GM18909 (cell line): ENCODE results near the gene TRAF7.
"Not testable (repeated sequence)": the region's sequence is repeated elsewhere in the genome, so short reads cannot be mapped to it uniquely, and the experiment has no call there.

ENCODE experiments used
- ATAC-seq: cut with Tn5 transposase; IDR thresholded peaks from one replicate; pipeline ENCODE4 v1.9.1; 2021; ENCODE audit warnings: mild to moderate bottlenecking; ENCODE audit not compliant: unreplicated experiment, poor library complexity

The TRAF7 gene

GRCh38 chr16:2121853-2122252, 33.7 kb upstream of the TRAF7 start:
- no peak for ATAC-seq

DNA sequence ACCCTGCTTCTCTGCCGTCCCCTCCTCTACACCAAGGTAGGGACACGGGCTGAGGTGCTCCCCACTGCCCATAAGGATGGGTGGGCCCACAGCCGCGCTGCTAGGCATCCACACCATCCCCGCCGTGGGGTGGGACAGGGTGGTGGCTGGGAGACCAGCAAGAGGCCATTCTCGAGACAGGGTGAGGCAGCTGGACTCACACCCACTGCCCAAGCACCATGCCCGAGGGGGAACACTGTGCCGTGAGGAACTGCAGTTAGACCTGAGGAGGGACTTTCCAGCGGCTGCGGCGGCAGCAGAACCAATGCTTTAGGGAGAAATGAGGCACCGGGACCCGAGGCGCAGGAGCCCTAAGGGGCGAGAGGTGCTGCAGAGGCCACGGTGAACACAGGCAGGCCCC, 33.2 kb upstream of the TRAF7 start:
- no peak for ATAC-seq

- ATAC-seq = not testable (repeated sequence)
Measured at GRCh38 chr16:2122934-2123683, 32.5 kb upstream of the TRAF7 start.

DNA sequence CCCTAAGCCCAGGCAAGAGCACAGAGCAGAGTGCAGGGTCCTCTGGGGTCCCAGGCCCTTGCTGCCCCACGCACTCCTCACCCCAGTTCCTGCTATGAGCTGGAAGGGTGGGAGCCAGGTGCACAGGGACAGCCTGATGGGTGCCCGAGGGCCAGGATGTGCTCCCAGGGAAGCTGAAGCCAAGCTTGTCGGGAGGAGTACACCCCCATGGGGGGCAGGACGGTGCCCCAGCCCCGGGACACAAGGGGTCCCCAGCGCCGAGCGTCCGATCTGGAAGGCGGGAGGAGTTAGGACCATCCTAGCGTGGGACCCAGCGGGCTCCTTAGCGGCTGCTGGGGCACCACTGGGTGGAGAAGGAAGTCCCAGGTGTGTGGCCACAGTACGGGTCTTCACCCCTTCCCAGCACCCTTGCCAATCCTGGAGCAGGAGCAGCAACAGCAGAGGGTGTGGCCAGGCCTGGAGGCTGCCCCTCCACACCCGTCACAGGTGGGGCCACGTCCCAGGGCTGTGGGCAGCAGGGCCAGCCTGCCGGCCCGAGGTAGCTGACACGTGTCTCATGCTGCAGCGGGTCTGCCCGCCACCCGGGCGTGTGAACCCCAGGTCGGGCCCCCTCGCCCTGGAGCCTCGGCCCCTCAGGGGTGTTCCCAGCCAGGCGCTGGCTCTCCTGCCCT, 31.7 kb upstream of the TRAF7 start:
- not testable (repeated sequence) for ATAC-seq

DNA sequence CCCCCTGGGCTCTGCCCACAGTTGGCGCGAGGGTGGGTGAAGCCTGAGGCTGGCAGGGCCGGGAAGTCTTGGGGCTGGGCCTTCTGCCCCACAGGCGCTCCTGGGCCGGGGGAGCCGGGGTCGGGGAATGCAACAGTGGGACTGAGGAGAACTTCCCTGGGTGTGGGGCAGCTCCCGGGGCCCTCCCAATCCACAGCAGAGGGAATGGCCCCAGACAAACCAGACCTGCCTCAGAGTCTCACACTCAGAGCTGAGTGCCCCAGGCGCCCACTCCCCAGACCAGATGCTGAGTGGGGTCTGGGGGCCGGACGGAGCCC, 31.2 kb upstream of the TRAF7 start:
- ATAC-seq = not testable (repeated sequence)

DNA sequence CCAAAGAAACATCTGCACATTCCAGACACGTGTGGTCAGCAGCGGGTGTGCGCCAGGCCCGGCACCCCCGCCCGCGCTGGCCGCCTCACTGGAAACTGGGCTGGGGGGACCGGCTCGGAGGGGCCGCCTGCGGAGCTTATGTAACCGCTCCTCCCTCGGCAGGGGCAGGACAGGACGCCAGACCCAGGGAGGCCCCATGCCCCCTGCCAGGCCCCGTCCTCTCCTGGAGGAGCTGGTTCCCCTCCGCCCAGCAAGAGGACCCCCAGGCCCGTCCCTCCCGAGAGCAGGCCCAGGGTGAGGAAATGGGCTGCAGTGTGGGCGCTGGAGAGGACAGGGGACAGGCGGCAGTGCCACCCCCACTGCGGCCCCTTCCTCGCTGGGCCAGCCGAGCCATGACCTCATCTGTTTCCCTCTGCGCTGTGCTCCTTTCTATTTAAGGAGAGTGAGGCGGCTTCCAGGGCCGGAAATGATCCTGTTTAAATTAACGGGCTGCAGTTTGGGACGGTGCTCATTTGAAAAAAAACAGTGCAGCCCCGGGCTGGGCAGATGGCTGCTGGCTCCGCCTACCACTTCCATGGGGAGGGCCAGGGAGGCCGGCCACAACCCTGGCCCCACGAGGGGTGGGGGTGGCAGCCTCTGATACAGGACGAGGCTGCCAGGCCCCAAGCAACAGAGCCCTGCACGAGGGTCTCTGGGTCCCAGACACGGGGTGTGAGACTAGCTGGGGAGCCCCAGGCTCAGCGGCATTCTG, 30.7 kb upstream of the TRAF7 start:
- not testable (repeated sequence) for ATAC-seq

GRCh38 chr16:2125609-2126008, 30.0 kb upstream of the TRAF7 start:
- not testable (repeated sequence) for ATAC-seq

DNA sequence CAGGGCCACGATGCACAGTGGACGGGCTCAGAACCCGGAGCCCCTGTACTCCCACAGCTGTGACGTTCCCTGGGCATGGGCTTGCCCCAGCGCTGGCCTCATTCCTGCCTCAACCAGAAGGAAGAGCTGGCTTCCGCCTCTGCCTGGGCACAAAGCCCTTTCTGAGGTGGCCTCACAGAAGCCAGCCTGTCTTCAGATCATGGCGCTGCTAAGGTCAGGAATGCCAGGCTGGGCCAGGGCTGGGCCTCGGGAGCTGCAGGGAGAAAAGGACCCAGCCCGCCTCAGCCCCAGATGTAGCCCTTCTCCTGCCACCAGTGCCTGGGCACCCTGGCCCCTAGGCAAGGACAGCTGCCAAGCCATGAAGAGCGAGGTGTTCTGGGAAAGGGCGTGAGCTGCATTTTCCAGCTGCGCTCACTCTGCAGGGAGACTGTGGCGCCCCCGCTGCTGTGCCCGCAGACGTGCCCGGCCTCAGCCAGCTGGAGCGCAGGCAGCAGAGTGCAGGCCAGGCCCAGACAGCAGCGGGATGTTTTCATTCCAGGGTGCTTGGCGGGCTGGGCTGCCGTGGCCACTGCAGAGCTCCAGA, 29.3 kb upstream of the TRAF7 start:
- ATAC-seq = not testable (repeated sequence)

- ATAC-seq = not testable (repeated sequence)
Measured at GRCh38 chr16:2126928-2127556, 28.5 kb upstream of the TRAF7 start.

GRCh38 chr16:2127630-2128280, 27.8 kb upstream of the TRAF7 start:
- ATAC-seq = not testable (repeated sequence)

DNA sequence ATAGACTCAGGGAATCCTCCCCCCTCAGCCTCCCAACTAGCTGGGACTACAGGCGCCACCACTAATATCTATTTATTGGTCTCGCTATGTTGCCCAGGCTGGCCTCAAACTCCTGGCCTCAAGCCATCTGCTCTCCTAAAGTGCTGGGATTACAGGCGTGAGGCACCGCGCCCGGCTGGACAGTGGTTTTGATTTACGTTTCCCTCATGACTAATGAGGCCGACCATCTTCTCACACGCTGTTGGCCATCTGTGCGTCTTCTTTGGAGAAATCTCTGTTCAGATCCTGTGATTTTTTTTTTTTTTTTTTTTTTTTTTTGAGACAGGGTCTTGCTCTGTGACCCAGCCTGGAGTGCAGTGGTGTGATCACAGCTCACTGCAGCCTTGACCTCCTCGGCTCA, 26.3 kb upstream of the TRAF7 start:
- not testable (repeated sequence) for ATAC-seq

DNA sequence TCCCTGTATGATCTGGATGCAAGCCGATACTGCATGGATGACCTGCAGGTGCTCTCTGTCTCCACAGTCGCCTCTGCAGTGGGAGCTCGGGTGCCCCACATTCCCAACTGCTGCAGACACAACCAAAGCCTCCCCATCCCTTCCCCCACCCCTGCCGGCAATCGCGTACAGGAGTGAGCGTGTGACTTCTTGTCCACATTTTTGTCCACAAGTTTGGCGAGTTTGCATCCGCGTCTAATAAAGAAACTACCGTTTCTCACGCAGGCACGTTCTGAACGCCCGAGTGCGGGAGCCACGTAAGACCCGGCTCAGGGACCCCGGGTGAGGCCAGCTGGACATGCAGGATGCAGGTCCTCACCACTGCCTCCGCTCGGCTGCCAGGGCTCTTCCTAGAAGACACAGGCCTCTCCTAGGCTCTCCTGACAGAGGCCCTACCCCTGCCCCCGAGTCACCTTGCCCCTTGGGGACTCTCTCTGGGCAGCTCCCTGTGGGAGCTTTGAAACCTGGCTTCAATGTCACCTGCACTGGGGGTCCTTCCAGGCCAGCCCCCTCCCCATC, 25.6 kb upstream of the TRAF7 start:
- not testable (repeated sequence) for ATAC-seq

- ATAC-seq = not testable (repeated sequence)
Measured at GRCh38 chr16:2133797-2134196, 21.8 kb upstream of the TRAF7 start.

- not testable (repeated sequence) for ATAC-seq
Measured at GRCh38 chr16:2135071-2135470, 20.5 kb upstream of the TRAF7 start.

DNA sequence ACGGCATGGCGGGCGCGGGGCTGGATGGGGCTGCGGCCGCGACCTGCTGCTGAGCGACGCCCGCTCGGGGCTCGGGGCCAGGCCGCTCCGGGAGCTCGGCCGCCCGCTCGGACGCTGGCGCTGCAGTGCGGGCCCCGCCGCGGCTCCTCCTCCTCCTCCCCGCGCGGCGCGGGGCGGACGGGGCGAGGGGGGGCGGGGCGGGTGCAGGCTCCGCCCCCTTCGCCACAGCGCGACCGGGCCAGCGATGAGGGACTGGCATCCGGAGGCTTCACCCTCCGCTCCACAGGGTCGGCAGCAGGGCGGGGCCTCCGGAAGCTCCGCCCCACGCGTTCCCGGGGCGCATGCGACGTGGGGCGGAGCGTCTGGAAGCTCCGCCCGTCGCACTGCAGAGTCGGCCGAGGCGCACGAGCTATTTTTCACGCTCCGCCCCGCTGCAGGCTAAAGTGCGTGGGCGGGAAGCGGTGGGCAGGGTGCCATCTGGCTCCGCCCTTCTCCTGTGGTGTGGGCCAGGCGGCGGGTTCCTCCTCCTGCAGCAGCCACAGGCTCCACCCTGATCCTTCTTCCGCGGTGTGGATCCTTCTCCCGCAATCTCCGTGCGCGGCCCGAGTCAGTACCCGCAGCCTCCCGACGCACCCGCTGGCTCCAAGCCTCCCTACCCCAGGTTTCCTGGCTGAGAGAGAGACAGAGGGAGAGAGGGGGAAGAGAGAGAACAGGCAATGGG, 19.7 kb upstream of the TRAF7 start, which contains the start of gene PKD1:
Gene PKD1 (minus strand): TSS at position 129 of the 721 bp plus-strand sequence. CDS start 209 bp downstream, outside the sequence.
- ATAC-seq = not testable (repeated sequence)

DNA sequence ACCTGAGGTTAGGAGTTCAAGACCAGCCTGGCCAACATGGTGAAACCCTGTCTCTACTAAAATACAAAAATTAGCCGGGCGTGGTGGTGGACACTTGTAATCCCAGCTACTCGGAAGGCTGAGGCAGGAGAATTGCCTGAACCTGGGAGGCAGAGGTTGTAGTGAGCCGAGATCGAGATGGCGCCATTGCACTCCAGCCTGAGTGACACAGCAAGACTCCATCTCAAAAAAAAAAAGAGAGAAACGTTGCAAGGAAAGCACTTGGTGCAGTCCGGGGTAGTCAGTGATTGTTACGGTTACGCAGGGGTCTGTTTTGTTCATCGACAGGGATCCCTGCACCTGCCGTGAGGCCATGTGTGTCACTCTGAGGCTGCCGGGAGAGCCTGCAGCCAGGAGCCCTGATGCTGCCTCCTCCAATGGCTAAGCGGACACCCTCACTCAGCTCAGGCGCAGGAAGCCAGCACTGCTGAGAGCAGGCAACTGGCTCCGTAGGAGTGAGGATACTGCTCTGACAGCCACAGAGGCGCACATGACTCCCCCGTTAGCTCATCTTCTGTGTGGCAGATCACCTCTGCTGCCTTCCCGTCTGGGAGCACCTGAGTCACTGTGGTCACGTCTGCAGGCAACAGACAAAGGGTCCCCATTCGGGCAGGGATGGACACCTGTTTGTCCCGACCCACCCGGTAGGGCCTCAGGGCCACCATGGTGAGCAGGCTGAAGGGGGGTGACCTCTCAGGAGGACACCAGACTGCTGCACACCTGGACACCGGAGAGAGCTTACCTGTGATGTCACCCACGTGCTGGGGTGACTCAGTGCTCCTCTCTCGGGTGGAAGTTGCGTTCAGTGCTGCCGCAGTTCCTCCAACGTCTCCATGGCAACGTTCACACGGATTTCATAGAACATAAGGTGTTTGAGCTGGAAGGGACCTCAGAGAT, 12.4 kb upstream of the TRAF7 start:
- no peak for ATAC-seq

DNA sequence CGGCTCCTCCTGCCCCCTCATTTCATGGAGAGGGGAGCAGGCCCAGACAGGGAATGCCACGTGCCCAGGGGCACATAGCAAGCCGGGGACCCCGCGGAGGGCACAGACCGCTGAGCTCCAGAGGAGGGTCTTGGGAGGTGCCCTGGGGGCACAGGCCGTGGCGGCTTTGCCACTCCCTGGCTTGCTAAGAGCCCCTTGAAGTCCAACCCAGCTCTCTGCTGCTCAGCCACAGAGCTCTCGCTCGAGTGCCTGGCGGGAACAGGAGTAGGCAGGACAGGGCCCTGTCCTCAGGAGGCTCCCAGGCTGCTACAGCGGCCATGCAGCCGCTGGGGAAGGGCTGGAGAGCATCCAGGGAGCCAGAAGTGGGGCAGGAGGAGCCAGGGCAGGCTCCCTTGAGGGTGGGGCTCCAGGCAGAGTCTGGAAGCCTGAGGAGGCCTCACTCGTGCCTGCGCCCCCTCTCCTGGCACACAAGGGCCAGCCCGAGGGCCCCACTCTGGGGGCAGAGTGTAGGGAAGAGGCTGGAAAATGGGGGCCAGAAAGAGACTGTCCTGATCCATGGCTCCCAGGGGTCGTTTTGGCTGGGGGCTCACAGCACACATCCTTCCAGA, 11.6 kb upstream of the TRAF7 start:
- no peak for ATAC-seq
